Testis (tissue), 3 donors: ENCODE data around the gene ZNF319. TPM values are rescaled to one million over a fixed set of nuclear protein-coding genes. Genes with fewer than 3 reads are reported as not detected.

Experiments used
- DNase-seq: peaks from one replicate; pipeline ENCODE4 v3.0.0-alpha.2; 2019
- H3K27ac ChIP-seq, 2 donors: fragments of 200-600 bp; sonication (generic); one replicate each; pipeline ENCODE4 v1.5.1; 2019
- H3K27me3 ChIP-seq: fragments of 200-600 bp; sonication (generic); one replicate; pipeline ENCODE4 v1.5.1; 2019
- H3K36me3 ChIP-seq: fragments of 200-600 bp; sonication (generic); one replicate; pipeline ENCODE4 v1.5.1; 2017; ENCODE audit warnings: low read depth; ENCODE audit errors: missing control alignments
- H3K4me1 ChIP-seq: fragments of 200-600 bp; sonication (generic); one replicate; pipeline ENCODE4 v1.5.1; 2019
- H3K4me3 ChIP-seq, 2 donors: fragments of 200-600 bp; sonication (generic); one replicate each; pipeline ENCODE4 v1.5.1; 2017 to 2019
- H3K9me3 ChIP-seq: fragments of 200-600 bp; sonication (generic); one replicate; pipeline ENCODE4 v1.5.1; 2017
- POLR2A ChIP-seq: fragments of 450-650 bp; IDR thresholded peaks from one replicate; pipeline ENCODE4 v1.6.1; 2017; ENCODE audit warnings: antibody characterized with exemption, mild to moderate bottlenecking, moderate library complexity
- WGBS, 2 donors: methylation state at CpG; one replicate each; pipeline ENCODE4 v1.1.5; 2018; 5-methylcytosine and 5-hydroxymethylcytosine counted together
- intact Hi-C: fragments of 100-400 bp; cut with DNase I; formaldehyde crosslinking; loops from one replicate; pipeline ENCODE4 v1.15.1; 2023; ENCODE audit warnings: low total_unique reads
- polyA plus RNA-seq: library from polyadenylated mRNA; stranded (reverse); fragments of 350-450 nt; fragmentation: Illumina TruSeq; extraction: RNeasy Lipid Tissue Mini Kit (QIAGEN cat#74804); gene quantifications from one replicate; pipeline ENCODE4 v1.2.3, GENCODE V29; 2014; ENCODE audit warnings: low read depth, low replicate concordance; ENCODE audit not compliant: insufficient read depth
- total RNA-seq, 2 donors: library from RNA; depleted of rRNA; stranded (reverse); fragments of >200 nt; gene quantifications; one replicate each; pipeline ENCODE4 v1.2.3, GENCODE V29; 2016
- TF ChIP-seq, protein P1 (sequence below), 3 experiments: fragments of 450-650 bp in 2 of 3; fragments of 200-600 bp in 1 of 3; sonication (generic) in 1 of 3; IDR thresholded peaks; one replicate each; pipeline ENCODE4 v1.5.1; 2016 to 2019; ENCODE audit warnings: antibody characterized with exemption in 3 of 3, mild to moderate bottlenecking in 2 of 3, moderate library complexity in 1 of 3

The ZNF319 gene
- total and polyA plus RNA-seq, 3 donors from 2014 or later: 10.4 to 12.1 (median 11.2) TPM

DNA sequence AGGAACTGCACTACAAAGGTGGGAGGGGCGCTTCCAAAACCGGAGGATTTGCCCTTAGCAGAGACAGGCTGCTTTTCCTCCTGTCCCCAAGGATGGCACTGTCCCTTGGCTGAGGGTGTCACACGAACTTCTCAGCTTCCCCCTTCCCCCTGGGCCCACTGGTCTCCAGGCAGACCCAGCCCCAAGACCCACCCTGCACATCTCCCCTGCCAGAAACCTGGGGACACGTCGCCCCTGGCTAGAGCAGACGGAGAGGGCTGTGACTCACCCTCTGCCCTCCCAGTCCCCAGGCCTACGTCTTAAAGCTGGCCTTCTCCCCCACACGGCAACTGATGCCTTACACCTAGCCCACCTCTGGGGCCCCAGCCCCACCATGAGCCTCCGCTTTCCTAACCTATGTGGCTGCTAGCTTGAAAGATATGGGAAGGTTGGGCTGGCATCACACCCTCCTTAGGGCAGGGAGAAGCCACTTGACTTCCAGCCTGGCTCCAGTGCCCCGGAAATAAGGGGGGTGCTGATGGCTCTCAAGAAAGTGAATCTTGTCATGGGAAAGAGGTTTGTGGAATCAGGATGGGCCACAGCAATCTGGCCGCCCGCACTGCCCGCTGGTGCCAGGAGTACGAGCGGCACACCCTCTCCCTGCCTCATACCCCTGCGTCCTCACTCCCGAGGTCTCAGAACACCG lies 4.6 kb downstream of the ZNF319 start:
- Histone ChIP-seq H3K27me3 (no peaks in the 10 kb centered on the region), H3K4me1 (peaks cover 9% of the 10 kb centered on the region), H3K4me3 (no peak overlapping the region), H3K27ac (no peak overlapping the region), H3K36me3 (no peaks in the 10 kb centered on the region), H3K9me3 (no peaks in the 10 kb centered on the region)
- no peak for DNase-seq
- intact Hi-C loops: loop anchor here (5.0 kb wide), 1 partner anchor 89 kb away; no protein-coding TSS in a partner anchor
- TF ChIP-seq, protein P1, sequence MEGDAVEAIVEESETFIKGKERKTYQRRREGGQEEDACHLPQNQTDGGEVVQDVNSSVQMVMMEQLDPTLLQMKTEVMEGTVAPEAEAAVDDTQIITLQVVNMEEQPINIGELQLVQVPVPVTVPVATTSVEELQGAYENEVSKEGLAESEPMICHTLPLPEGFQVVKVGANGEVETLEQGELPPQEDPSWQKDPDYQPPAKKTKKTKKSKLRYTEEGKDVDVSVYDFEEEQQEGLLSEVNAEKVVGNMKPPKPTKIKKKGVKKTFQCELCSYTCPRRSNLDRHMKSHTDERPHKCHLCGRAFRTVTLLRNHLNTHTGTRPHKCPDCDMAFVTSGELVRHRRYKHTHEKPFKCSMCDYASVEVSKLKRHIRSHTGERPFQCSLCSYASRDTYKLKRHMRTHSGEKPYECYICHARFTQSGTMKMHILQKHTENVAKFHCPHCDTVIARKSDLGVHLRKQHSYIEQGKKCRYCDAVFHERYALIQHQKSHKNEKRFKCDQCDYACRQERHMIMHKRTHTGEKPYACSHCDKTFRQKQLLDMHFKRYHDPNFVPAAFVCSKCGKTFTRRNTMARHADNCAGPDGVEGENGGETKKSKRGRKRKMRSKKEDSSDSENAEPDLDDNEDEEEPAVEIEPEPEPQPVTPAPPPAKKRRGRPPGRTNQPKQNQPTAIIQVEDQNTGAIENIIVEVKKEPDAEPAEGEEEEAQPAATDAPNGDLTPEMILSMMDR (IDR thresholded peaks at IDR 0.05): no peak
- no peak for TF ChIP-seq POLR2A
- 79% methylated on average over 16 to 18 of the region's 18 CpGs for WGBS, 2 donors

DNA sequence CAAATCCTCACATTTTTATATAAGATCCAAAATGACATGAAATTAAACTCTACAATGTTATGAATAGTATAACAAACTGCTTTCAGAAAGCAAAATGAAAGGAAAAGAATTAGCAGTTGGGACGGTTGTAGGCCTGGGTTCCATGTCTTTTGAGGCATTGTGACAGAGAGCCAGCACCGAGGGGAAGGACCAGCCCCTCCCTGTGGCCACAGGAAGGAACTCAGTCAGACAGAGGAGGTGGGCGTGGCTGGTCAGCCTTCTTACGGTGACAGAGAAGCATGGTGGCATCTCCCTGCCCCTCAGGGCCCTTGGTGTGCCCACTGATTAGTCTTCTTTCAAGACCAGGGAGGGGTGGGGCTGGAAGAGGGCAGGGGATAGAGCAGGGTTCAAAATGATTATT lies 5.7 kb downstream of the ZNF319 start:
- intact Hi-C loops: loop anchor here (5.0 kb wide), 1 partner anchor 87 kb away; no protein-coding TSS in a partner anchor
- 39 to 59% methylated on average over 4 of the region's 4 CpGs for WGBS, 2 donors
- peak; percentile 73 for DNase-seq

DNA sequence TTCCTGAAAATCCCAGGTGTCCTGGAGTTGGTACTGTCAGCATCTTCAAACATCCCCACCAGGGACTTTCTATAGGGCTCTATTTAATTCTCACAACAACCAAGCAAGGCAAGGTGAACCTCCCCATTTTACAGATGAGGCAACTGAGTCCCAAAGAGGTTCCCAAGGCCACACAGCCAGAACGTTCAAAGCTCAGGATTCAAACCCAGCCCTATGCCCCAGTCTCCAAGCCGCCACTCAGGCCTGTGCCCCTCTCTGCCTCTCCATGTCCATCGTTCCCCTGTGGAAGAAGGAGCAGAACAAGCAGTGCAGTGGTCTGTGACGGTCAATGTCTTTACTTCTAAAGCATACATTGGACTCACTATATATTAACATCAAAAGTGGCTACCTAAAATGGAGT lies 6.1 kb downstream of the ZNF319 start:
- H3K36me3 ChIP-seq: no peaks in the 10 kb centered on the region
- 87 to 90% methylated on average over 4 of the region's 4 CpGs for WGBS, 2 donors
- H3K9me3 ChIP-seq: no peaks in the 10 kb centered on the region
- DNase-seq: no peak
- H3K27me3 ChIP-seq: no peaks in the 10 kb centered on the region
- intact Hi-C loops: no loop called here
- H3K4me3 ChIP-seq: no peak overlapping the region
- no peak for TF ChIP-seq POLR2A
- TF ChIP-seq, protein P1 (IDR thresholded peaks at IDR 0.05): no peak
- H3K4me1 ChIP-seq: peaks cover 4% of the 10 kb centered on the region
- H3K27ac ChIP-seq: no peak overlapping the region

More for the DNA sequence above, 5.7 kb downstream of the ZNF319 start:
- Histone ChIP-seq H3K4me3 (no peak overlapping the region), H3K4me1 (peaks cover 8% of the 10 kb centered on the region), H3K27ac (no peak overlapping the region), H3K36me3 (no peaks in the 10 kb centered on the region), H3K27me3 (no peaks in the 10 kb centered on the region), H3K9me3 (no peaks in the 10 kb centered on the region)
- TF ChIP-seq POLR2A: no peak
- TF ChIP-seq, protein P1 (IDR thresholded peaks at IDR 0.05): peak in 2 of 3 experiments; percentile 9 to 23

DNA sequence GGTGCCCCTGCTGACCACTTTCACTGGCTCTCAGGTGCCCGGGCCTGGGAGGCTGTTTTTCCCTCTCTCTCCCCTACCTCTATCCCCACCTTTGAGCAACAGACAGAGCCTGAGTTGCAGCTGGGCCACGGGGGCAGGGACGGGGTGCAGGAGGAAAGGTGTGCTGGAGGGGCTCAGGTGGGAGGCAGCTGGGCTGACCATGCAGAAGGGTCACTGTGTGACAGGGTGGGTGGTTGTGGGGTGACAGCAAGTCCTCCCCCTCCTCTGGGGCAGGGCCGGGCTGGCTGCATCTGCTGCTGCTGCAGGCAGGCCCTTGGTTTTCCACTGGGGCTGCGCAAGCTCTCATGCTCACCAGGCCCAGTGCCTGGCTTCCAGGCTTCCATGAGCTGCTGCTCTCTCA lies 6.6 kb downstream of the ZNF319 start:
- Histone ChIP-seq H3K9me3 (no peaks in the 10 kb centered on the region), H3K27ac (no peak overlapping the region), H3K4me3 (no peak overlapping the region), H3K4me1 (no peaks in the 10 kb centered on the region), H3K27me3 (no peaks in the 10 kb centered on the region), H3K36me3 (no peaks in the 10 kb centered on the region)
- TF ChIP-seq, protein P1 (IDR thresholded peaks at IDR 0.05): no peak
- TF ChIP-seq POLR2A: no peak
- no peak for DNase-seq
- 81% methylated on average over 5 of the region's 5 CpGs; no CpG with 5 or more reads in 1 of the 2 donors for WGBS, 2 donors
- intact Hi-C loops: no loop called here

DNA sequence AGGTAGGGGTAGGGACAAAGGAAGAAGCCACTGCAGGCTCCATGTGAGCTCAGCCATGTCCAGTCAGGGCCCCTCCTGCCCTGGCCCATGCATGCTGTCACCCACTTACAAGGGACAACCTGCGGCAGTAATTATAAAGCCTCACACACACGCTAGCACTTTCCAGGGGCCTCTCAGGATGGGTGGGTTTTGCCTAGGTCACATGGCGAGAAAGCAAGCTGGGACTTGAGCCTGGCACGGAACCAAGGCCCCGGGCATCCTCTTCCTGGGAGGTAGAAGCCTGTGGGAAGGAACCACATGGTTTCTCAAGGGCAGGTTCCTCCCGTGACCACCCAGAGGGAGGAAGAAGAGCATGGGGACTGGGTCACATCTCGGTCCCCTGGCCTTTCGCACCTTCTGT lies 7.0 kb downstream of the ZNF319 start:
- no peaks in the 10 kb centered on the region for H3K36me3 ChIP-seq
- no peaks in the 10 kb centered on the region for H3K27me3 ChIP-seq
- intact Hi-C loops: no loop called here
- no peak overlapping the region for H3K27ac ChIP-seq
- H3K4me1 ChIP-seq: no peaks in the 10 kb centered on the region
- no peak overlapping the region for H3K4me3 ChIP-seq
- TF ChIP-seq, protein P1 (IDR thresholded peaks at IDR 0.05): no peak
- TF ChIP-seq POLR2A: no peak
- no peak for DNase-seq
- no peaks in the 10 kb centered on the region for H3K9me3 ChIP-seq
- 70 to 71% methylated on average over 5 to 8 of the region's 8 CpGs for WGBS, 2 donors
